AG10803 (cell line): ENCODE measurements around the gene BACE1-AS.

ENCODE experiments used
- DNase-seq: peaks from one replicate; pipeline ENCODE4 v3.0.0; 2010; ENCODE audit warnings: low read depth
- H3K4me3 ChIP-seq: 2 replicates; pipeline ENCODE4 v1.5.1; 2011; ENCODE audit warnings: mild to moderate bottlenecking, low read length, control low read depth
- TF ChIP-seq, protein P1 (sequence below): conservative IDR thresholded peaks from 2 replicates; pipeline ENCODE4 v1.5.1; 2011; ENCODE audit warnings: mild to moderate bottlenecking, low read length, control low read depth, inconsistent platforms

BACE1-AS gene

DNA sequence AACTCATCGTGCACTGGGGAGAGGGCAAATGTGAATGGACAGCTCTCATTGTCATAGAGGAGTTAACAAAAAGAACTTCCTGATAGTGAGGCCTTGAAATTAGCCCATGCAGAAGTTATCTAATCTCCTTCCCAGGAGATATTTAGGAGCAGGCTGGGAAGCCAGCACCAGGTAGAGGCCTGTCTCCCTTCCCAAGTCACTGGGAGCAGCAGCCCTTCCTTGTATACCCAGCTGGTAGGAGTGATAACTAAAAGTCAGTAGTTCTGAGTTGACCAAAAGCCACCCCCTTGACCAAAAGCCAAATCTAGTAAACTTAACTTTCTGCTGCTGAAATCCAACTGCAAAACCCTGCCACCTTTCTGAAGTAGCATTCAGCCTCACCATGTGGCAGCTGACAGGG, 1.4 kb upstream of the BACE1-AS start:
- TF ChIP-seq, protein P1, sequence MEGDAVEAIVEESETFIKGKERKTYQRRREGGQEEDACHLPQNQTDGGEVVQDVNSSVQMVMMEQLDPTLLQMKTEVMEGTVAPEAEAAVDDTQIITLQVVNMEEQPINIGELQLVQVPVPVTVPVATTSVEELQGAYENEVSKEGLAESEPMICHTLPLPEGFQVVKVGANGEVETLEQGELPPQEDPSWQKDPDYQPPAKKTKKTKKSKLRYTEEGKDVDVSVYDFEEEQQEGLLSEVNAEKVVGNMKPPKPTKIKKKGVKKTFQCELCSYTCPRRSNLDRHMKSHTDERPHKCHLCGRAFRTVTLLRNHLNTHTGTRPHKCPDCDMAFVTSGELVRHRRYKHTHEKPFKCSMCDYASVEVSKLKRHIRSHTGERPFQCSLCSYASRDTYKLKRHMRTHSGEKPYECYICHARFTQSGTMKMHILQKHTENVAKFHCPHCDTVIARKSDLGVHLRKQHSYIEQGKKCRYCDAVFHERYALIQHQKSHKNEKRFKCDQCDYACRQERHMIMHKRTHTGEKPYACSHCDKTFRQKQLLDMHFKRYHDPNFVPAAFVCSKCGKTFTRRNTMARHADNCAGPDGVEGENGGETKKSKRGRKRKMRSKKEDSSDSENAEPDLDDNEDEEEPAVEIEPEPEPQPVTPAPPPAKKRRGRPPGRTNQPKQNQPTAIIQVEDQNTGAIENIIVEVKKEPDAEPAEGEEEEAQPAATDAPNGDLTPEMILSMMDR = no peak
- H3K4me3 ChIP-seq = no peak overlapping the region
- no peak for DNase-seq

DNA sequence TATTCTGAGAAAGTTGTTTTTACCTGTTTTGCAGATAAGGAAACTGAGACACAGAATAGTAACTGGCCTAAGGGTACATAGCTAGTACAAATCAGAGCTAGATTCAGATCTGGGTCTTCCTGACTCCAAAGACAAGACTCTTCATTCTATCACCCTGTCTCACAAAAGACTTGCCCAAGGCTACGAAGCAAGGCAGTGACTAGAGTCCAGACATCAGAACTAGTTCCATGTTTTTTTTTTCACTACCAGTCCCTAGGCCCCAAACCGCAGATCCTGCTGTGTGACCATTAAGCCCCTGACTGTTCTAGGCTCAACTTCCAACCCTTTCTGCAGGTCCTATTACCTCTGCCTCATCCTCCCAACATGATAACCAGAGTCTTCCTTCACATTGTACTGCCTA, 1.5 kb downstream of the BACE1-AS start:
- DNase-seq = no peak
- H3K4me3 ChIP-seq = no peak overlapping the region
- TF ChIP-seq, protein P1 = no peak

GRCh38 chr11:117295438-117296137, 4.4 kb downstream of the BACE1-AS start:
- TF ChIP-seq, protein P1 = no peak
- no peak overlapping the region for H3K4me3 ChIP-seq
- DNase-seq = no peak

- DNase-seq = no peak
- TF ChIP-seq, protein P1 = no peak
- H3K4me3 ChIP-seq = no peak overlapping the region
Observed at GRCh38 chr11:117296881-117297280, 5.7 kb downstream of the BACE1-AS start.

- DNase-seq = no peak
- TF ChIP-seq, protein P1 = no peak
- no peak overlapping the region for H3K4me3 ChIP-seq
Observed at GRCh38 chr11:117298195-117298594, 7.0 kb downstream of the BACE1-AS start.

- TF ChIP-seq, protein P1 = no peak
- no peak overlapping the region for H3K4me3 ChIP-seq
- DNase-seq = no peak
Observed at GRCh38 chr11:117299351-117300282, 8.5 kb downstream of the BACE1-AS start.
